HL-60 (cell line): Measurements from ENCODE around the gene KCNJ4.
"Not testable (repeated sequence)": the region's sequence is repeated elsewhere in the genome, so short reads cannot be mapped to it uniquely, and the experiment has no call there.

Source experiments
- DNase-seq, 2 experiments: peaks; one replicate each; pipeline ENCODE4 v3.0.0-alpha.2; 2010 to 2020; ENCODE audit warnings: low read depth in 1 of 2, low spot score in 1 of 2
- H3K27ac ChIP-seq: fragments of 250-450 bp; sonication (Bioruptor Pico); replicated peaks from 2 replicates; pipeline ENCODE4 v1.5.1; 2020; ENCODE audit warnings: mild to moderate bottlenecking, moderate library complexity
- H3K27me3 ChIP-seq: fragments of 250-450 bp; sonication (Bioruptor Pico); 2 replicates; pipeline ENCODE4 v1.5.1; 2021; ENCODE audit warnings: mild to moderate bottlenecking, moderate library complexity; ENCODE audit not compliant: insufficient read depth, poor library complexity, severe bottlenecking
- H3K4me3 ChIP-seq: replicated peaks from 2 replicates; pipeline ENCODE4 v1.5.1; 2011; ENCODE audit warnings: mild to moderate bottlenecking, control low read depth, low read length; ENCODE audit not compliant: insufficient read depth
- CTCF ChIP-seq: IDR thresholded peaks from one replicate; pipeline ENCODE4 v1.5.1; 2011; ENCODE audit warnings: low read length, control low read depth, inconsistent platforms; ENCODE audit not compliant: insufficient read depth
- GABPA ChIP-seq: IDR thresholded peaks from 2 replicates; pipeline ENCODE4 v1.6.1; 2012; ENCODE audit warnings: low read depth
- POLR2AphosphoS5 ChIP-seq: IDR thresholded peaks from 2 replicates; pipeline ENCODE4 v1.6.1; 2012; ENCODE audit warnings: low read depth
- REST ChIP-seq: IDR thresholded peaks from 2 replicates; pipeline ENCODE4 v1.6.1; 2012; ENCODE audit warnings: low read depth; ENCODE audit not compliant: insufficient replicate concordance
- SPI1 ChIP-seq: IDR thresholded peaks from 2 replicates; pipeline ENCODE4 v1.6.1; 2012; ENCODE audit warnings: low read depth, mild to moderate bottlenecking, borderline replicate concordance

KCNJ4 gene

GRCh38 chr22:38386918-38387317 is 68.1 kb downstream of the KCNJ4 start:
- not testable (repeated sequence) for H3K4me3 ChIP-seq, H3K27me3 ChIP-seq, H3K27ac ChIP-seq, DNase-seq

- Histone ChIP-seq H3K27ac (no peak overlapping the region), H3K27me3 (no peaks in the 10 kb centered on the region), H3K4me3 (no peak overlapping the region)
- TF ChIP-seq CTCF (no peak), GABPA (no peak), POLR2AphosphoS5 (no peak), SPI1 (no peak), REST (no peak)
- no peak for DNase-seq
These were observed 71.6 kb downstream of the KCNJ4 start for GRCh38 chr22:38383417-38383816.

- not testable (repeated sequence) for DNase-seq, H3K27me3 ChIP-seq, H3K4me3 ChIP-seq, H3K27ac ChIP-seq
These were observed 73.6 kb downstream of the KCNJ4 start for GRCh38 chr22:38381371-38381770.
